HK-2 (cell line): Measurements from ENCODE around the gene MRPL48.
A peak's percentile ranks its signal among the peaks of the same experiment; 100 is the strongest.
"Not testable (repeated sequence)": the region's sequence is repeated elsewhere in the genome, so short reads cannot be mapped to it uniquely, and the experiment has no call there.

Experiments
- DNase-seq: peaks from one replicate; pipeline ENCODE4 v3.0.0-alpha.2; 2018; ENCODE audit not compliant: unreplicated experiment

The MRPL48 gene

DNA sequence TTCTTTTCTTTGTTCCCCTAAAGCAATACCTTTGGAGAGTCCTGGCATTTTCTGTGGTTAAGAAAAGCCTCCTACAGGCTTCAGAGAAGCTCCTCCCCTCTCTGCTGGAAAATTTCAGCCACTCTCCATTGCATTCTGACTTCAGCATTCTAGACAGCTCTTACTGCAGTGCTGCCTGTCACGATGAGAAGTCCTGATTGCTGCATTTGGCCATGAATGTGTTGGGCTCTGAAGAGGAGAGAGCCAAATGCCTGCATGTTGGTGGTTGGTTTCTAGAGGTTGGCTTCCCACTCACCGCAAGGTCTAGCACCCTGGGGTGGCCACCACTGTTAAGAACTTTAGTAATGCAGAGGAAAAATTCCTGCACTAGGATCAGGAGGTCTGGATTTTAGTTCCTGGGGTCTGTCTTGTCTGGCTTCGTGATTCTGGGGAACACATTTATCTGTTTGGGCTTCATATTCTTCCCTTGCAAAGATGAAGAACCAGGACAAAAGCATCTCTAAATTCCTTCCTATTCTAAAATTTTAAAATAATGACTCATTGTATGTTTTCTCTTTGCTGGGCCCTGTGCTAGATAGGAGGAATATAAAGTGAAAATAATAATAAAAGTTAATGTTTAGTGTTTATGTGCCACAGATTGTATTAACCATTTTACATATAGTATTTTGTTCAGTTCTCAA, 50.9 kb downstream of the MRPL48 start:
- DNase-seq, result no peak

DNA sequence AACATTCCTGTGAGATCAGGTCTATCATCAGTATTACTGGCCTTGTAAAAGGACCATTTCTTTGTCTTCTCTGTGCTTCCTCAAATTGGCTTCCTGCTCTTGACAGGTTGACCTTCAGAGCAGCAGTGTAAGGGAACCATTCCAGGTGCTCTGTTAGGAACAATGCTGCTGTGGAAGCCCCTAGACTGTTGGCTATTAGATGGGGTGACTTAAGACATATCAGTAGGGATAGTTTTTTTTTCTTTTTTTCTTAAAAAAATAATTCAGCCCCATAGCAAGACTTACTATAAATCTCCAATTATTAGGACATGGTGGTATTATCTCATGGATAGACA, 51.4 kb downstream of the MRPL48 start:
- no peak for DNase-seq

DNA sequence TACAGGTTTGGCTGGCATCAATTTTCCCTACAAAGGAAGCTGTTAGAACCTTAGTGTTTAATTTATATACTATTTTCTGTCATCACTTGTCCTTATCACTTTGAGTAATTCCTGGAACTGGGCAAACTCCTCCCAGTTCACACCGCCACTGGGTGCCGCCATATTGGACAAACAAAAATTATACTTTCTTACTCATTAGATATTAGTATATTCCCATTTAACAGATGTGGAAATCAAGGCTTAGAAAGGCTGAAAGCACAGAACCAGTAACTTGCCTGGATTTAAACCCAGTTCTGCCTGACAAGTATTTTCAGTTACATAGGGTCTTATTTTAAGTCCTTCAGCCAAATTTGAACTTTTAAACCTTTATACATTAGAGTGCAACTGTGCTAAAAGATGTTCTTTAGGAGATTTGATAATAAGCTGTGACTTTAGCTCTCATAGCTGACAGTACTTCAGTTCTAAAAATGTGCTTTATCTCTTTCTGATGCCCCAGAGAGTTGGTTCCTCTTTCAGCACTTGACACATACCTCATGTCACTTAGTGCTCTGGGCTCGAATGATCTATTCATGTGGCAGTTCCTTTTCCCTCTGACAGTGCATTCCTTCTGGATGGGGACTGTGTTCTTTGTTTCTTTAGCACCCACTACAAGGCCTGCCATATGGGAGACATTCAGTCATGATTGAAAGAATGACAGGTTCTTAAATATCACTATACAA, 63.5 kb downstream of the MRPL48 start:
- DNase-seq, result no peak

DNA sequence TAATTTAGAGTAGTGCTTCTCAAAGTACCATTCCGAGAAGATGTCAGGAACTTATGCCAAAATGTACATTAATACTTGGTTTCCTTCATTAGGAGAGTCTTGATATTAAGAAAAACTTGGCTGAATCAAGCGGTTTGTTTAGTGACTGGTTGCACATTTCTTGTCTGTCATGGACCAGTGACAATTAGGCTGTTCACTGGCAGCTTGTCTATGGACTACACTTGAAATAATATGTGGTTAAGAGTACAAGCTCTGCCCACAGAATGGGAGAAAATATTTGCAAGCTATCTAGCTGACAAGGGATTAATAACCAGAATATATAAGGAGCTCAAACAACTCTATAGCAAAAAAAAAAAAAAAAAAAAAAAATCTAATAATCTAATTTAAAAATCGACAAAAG, 64.4 kb downstream of the MRPL48 start:
- DNase-seq, result no peak

DNA sequence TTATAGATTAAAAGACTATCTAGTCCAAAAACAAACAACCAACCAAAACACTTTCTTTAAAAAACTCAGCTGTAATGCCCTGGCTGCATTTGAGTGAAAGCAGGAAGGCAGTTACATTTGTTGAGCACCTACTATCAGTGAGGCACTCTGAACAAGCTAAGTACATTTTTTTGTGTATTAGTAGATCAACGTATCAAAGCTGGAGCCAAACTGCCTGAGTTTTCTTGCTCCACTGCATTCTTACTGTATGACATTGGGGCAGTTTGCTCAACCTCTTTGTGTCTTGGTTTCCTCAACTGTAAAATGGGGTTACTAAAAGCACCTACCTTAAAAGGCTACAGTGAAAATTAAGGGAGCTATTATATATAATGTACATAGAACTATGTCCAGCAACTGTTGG, 67.0 kb downstream of the MRPL48 start:
- no peak for DNase-seq

DNA sequence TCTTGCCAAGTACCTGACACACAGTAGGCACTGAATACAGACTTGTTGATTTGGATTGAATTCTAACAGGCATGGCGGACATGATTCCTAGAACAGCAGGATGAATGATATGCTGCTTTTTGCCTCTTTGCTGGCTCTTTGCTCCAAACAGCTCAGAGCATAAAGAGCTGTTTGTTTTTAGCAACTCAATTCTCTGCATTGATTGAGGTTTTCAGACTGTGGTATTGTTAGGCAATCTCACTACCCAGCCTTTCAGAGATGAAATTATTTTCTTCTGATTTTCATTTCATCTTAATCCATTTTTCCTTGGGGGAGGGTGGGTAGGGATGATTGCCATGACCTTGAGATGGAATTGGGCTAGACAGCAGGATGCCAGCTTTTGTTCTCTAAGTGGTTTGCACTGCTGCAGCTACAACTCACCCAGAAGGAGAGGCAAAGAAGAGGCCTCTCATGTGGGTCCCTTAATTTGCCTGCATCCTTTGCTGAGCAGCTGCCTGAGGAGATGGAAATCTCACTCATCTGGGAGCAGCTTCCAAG, 68.4 kb downstream of the MRPL48 start:
- no peak for DNase-seq

DNA sequence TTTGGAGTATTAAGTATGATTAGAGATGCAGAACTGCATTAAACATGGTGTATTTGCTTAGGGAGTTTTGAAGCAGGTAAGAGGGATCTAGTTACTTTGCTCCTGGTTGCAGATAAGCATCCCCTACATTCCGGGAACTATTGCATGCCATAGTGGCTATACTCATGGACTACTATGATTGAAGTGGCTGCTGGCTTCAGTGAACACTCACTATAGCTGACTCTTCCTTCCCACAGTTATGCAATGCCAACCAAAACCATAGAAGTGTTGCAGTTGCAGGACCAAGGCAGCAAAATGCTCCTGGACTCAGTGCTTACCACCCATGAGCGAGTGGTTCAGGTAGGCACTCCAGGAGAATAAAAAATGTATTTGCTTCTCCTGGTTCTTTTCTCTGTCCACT, 72.0 kb downstream of the MRPL48 start:
- DNase-seq, result no peak

DNA sequence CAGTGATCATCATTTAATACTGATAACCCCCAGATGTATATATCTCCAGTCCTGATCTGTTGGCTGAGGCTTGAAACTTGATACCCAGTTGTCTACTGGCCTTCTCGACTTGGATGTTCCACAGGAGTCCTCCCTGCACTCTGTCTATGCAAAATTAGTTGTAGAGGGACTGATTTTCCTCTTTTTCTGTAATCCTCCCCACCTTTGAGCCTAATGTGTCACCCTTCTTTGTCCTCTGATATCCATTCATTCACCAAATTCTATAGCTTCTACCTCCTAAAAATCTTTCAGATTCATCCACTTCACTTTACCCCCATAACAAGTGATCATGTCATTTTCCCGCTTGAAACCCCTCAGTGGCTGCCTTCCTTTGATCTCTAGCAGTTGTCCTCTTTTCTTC, 72.5 kb downstream of the MRPL48 start:
- no peak for DNase-seq

DNA sequence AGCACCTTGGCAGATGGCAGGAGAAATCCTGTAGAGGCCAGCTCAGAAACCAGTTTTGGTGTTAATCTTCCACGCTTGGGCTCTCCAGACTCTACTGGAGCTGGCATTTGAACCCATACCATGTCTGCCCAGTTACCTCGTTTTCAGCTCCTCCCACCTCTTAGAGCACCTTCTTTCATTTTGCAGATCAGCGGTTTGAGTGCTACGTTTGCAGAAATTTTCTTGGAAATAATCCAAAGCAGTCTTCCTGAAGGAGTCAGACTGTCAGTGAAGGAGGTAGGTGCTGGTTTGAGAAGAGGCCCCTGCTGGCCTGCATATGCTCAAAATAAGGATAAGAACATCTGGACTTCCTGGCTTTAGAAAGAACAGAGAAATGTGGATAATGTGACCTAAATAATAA, 75.3 kb downstream of the MRPL48 start:
- DNase-seq, result no peak

DNA sequence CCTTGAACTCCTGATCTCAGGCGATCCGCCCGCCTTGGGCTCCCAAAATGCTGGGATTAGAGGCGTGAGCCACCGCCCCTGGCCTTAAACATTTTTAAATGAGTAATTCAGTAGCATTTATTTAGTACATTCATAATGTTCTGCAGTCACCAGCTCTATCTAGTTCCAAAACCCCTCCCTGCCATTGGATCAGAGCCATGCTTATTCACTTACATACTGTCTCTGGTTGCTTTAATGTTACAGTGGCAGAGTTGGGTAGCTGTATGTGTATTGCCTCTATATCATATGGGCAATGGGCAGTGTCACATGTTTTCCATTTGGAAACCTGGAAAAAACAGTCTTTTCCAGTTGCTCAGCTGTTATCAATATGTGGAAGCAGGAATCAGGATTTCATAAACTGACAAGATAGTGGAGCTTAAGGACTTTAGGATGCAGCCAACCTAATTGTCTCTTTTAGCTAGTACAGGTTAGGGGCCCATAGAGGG, 78.5 kb downstream of the MRPL48 start:
- DNase-seq, result no peak

DNA sequence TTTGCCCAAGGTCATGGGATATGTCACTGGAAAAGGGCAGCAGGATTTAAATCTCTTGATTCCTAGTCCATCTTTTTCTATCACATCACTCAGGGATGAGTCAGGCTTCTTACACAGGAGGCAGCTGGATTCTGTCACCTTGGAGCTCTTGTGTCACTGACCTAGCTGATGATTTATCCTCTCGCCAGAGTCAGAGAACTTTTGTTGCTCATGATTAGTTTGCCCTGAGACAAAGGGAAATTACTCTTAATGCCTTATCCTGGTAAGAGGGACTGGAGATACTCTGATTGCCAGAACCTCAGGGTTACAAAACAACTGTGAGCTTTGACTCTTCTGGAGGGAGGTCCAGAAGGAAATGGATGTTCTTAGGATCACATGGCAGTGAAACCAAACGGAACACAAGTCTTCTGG, 78.9 kb downstream of the MRPL48 start:
- DNase-seq, result peak; percentile 36

DNA sequence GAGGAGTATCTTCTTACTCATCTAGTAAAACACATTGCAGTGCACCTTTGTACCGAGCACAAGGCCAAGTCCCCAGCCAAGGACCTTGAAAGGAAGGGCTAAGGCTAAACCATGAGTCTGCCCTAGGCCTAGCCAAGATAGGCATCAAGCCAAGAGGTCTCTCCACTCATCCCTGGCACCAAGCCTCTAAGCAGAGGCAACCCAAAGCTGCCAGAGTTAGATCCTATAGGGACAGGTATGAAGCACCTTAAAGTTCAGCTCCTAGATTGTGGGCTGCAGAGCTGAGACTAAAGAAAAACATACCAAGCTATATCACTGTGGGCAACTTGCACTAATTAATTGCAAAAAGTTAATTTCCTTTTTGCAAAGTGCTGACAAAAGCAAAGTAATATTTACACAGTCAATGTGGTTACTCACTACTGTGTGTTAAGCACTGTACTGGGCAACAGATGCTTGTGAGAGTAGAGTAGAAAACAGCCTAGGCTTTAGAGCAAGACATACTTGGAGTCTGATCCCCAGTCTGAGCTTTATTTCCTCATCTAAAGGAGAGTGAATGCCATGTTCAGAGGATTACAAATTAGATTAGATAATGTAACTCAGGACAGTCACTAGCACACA, 81.8 kb downstream of the MRPL48 start:
- no peak for DNase-seq

DNA sequence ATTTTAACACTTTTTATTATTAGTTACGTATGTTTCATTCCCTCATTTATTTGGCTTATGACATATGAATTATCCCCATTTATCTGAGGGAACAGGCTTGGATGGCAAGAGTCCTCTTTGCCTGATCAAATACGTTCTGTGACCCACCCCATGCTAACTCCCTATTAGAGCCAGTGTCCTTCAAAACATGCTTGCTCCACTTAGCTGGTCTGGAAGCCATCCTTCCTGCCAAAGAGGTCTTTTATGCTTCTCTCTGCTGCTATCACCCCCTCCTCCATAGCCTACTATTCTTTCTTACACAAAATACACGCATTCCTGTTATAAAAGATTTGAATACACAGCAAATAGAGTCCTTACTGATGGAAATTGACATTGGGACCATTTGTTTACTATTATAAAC, 82.6 kb downstream of the MRPL48 start:
- DNase-seq, result no peak

DNA sequence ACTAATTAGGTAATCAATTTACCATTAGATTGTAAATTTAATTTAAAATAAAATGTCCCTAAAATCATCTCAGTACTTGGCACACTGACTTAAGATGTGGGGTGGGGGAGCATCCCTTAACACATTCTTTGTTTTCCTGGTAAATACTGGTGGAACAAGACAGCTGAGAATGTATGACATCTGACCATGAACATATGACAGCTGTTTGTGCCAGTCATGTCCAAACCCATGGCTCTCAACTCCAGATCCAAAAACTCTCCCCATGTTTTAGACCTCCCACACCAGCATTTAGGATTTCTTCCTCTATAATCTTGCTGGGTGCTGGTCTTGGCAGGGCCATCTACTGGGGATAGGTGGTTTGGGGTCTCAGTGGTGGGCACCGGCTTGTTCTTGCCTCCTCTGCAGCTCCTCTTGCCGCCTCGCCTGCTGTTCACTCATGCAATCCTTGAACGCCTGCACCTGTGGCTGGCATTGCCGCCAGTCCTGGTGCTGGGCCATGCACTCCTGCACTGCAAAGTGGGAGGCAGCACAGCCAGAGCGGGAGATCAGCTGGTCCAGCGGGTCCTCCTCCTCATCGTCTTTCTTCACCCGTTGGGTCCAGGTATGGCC, 85.2 kb downstream of the MRPL48 start:
- no peak for DNase-seq

DNA sequence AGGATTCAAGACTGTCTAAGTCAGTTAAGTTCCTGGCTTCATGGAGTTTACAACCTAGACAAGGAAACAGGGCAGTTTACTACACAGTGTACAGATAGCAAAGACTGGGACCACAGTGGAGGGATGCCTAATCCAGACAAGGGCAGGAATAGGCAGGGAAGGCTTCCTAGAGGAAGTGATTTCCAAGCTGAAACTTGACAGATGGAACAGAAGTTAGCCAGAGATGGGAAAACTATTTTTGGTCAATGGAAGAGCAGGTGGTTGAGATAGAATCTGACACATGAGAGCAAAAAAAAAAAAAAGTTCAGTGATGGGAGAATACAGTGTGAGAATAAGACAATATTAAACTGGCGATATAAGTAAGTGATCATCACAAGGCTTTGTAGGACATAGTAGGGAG, 87.7 kb downstream of the MRPL48 start:
- DNase-seq, result no peak

DNA sequence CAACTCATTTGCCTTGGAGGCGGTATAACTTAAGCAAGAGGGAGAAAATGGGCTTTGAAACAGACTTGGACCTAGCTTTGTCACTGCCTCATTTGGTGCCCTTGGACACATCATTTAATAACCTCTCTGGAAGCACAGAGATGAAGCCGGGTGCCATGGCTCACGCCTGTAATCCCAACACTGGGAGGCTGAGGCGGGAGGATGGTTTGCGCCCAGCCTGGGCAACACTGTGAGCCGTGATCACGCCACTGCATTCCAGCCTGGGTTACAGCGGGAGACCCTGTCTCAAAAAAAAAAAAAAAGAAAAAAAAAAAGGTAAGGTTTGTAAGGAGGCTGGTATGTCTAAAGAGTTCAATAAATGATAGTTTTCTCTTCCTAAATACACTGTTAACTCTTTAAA, 88.2 kb downstream of the MRPL48 start:
- DNase-seq, result no peak

DNA sequence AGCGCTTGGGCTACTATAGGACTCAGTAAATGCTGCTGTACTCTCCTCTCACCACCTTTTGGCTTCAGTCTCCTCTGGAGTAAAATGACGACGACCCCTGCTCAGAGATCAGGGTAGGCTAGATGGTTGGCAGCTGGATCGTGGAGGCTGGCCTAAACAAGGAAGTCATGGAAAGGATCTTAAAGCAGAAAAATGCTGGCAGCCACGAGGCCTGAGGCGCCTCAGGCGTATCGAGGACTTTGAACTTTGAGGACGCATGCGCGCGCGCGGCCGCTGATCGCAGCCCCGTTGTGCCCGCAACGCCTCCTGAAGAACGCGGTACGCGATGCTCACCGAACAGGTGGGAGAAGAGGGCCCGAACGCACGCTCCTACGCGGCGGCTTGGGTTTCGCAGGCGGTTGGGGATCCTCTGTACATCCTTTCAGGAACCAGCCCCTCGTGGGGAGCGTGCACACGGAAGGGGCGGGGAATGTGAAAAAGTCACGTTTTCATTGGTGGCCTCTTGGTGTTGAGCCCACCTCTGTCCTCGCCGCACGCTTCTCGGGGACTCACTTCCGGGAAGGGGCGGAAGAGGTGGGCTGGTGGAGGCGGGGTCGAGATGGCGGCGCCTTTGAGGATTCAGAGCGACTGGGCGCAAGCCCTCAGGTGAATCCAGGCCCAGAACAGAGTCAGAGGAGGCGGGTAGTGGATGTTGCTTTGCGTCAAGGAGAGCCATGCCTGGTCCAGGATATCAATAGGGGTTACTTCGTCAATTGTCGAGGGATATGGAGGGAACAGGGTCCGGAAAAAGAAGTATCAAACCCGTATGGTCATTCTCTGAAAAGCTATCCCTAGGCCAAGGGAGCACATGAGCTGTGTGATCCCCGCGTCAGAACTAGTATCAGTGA, 89.0 kb downstream of the MRPL48 start, which contains the start of the genes COA4 and PAAF1:
COA4 (minus strand) TSS at position 423 of the 887 bp plus-strand sequence. CDS start 3,468 bp downstream, outside the sequence.
PAAF1 (plus strand) TSS at position 576 of the 887 bp plus-strand sequence; CDS start at position 599, 23 bp downstream.
- peak; percentile 85 for DNase-seq

DNA sequence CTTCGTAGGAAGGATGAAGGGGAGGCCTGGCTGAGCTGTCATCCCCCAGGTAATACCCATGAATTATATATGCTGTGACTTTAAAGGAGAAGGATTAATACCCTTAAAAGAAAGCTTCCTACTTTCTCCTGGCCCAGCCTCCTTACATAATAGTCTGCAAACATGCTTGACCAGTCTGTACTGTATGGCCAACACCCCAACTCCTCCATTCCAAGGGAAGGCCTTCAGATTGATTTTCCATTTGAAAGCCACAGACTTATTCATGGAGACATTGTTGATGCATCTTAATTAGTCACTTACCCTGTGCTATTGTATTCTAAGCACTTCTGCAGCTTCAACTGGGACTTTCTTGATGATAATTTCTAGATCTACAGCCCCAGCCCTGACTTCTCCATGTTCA, 91.1 kb downstream of the MRPL48 start:
- no peak for DNase-seq

DNA sequence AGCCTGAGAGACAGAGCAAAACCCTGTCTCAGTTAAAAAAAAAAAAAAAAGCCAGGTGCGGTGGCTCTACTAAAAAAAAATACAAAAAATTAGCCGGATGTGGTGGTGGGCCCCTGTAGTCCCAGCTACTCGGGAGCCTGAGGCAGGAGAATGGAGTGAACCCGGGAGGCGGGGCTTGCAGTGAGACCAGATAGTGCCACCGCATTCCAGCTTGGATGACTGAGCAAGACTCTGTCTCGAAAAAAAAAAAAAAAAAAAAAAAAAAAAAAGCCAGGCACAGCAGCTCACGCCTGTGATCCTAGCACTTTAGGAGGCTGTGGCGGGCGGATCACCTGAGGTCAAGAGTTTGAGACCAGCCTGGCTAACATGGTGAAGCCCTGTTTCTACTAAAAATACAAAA, 92.8 kb downstream of the MRPL48 start:
- not testable (repeated sequence) for DNase-seq

DNA sequence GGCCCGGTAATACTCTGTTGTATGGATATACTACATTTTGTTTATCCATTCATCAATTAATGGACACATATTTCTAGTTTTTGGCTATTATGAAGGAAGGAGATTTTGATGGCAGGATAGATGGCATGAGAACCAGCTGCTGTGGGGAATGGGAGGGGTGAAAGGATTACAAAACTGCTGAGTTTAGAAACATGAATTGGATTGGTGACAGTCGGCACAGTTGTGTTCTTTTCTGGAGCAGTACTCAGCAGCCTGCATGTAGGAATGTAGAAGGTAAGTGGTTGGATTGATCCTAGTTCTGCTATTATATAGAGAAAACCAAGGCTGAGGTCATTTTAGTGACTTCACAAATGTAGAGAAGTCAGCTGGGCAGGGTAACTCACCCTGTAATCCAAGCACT, 96.2 kb downstream of the MRPL48 start:
- DNase-seq, result no peak

DNA sequence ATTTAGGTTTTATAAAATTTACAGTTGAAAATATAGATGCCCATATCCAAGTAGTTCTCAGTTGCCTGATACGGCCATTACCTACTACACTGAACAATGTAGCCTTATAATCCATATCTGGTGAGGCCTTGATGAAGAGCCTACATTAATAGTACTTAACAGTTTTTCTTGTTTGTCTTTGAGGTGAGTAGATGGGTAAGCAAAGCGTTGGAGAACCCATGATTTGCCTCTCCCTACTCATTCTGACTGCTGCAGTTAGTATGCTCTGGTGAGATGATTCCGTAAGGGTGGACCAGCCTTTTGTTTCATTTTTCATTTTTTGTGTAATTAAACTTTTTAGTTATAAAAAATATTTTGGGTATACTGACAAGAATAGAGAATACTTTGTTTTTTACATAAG, 100.6 kb downstream of the MRPL48 start:
- DNase-seq, result no peak
